Right lung (tissue), 10 donors: ENCODE measurements around the gene IER5. TPM values are rescaled to one million over a fixed set of nuclear protein-coding genes. Genes with fewer than 3 reads are reported as not detected.
"Not testable (repeated sequence)": the region's sequence is repeated elsewhere in the genome, so short reads cannot be mapped to it uniquely, and the experiment has no call there.

Source experiments
- DNase-seq, 2 donors: peaks; one replicate each; pipeline ENCODE4 v3.0.0-alpha.2; 2013
- long read RNA-seq, 8 donors: transcript quantifications; one replicate each; lab custom pipeline, GENCODE V29; 2026
- polyA plus RNA-seq, 5 donors: library from polyadenylated mRNA; unstranded; fragments of 120-200 nt; gene quantifications; one replicate each; pipeline versions ENCODE4 v1.2.1 to v1.2.3, GENCODE V29; 2013; ENCODE audit warnings: inconsistent platforms in 1 of 5, low replicate concordance in 1 of 5; ENCODE audit not compliant: insufficient read length in 5 of 5, insufficient read depth in 1 of 5

The IER5 gene
- polyA plus RNA-seq: 10 to 100 TPM in 1 of 5 donors, 1 to 10 TPM in 4; 5.8 to 13.2 (median 9.2) TPM
- long read RNA-seq, donor 1, full-length matches to known transcripts: 30 of 30 reads
- long read RNA-seq, donor 1, partial matches to known transcripts: 0 of 30 reads
- long read RNA-seq, donor 1, other reads (novel, unspliced or antisense): 0 of 30 reads
- long read RNA-seq, donor 2, full-length matches to known transcripts: 10 of 10 reads
- long read RNA-seq, donor 2, partial matches to known transcripts: 0 of 10 reads
- long read RNA-seq, donor 2, other reads (novel, unspliced or antisense): 0 of 10 reads
- long read RNA-seq, donor 3, full-length matches to known transcripts: 19 of 19 reads
- long read RNA-seq, donor 3, partial matches to known transcripts: 0 of 19 reads
- long read RNA-seq, donor 3, other reads (novel, unspliced or antisense): 0 of 19 reads
- long read RNA-seq, donor 4, full-length matches to known transcripts: 14 of 14 reads
- long read RNA-seq, donor 4, partial matches to known transcripts: 0 of 14 reads
- long read RNA-seq, donor 4, other reads (novel, unspliced or antisense): 0 of 14 reads
- long read RNA-seq, donor 5, full-length matches to known transcripts: 39 of 39 reads
- long read RNA-seq, donor 5, partial matches to known transcripts: 0 of 39 reads
- long read RNA-seq, donor 5, other reads (novel, unspliced or antisense): 0 of 39 reads
- long read RNA-seq, donor 6, full-length matches to known transcripts: 21 of 21 reads
- long read RNA-seq, donor 6, partial matches to known transcripts: 0 of 21 reads
- long read RNA-seq, donor 6, other reads (novel, unspliced or antisense): 0 of 21 reads
- long read RNA-seq, donor 7, full-length matches to known transcripts: 13 of 13 reads
- long read RNA-seq, donor 7, partial matches to known transcripts: 0 of 13 reads
- long read RNA-seq, donor 7, other reads (novel, unspliced or antisense): 0 of 13 reads
- long read RNA-seq, donor 8, full-length matches to known transcripts: 13 of 13 reads
- long read RNA-seq, donor 8, partial matches to known transcripts: 0 of 13 reads
- long read RNA-seq, donor 8, other reads (novel, unspliced or antisense): 0 of 13 reads

- DNase-seq: peak; percentile 95 to 97
These were observed at the start of gene IER5 for GRCh38 chr1:181088079-181089016. Gene IER5, plus strand, starts transcription at chr1:181088700. Its CDS starts 203 bp downstream, at chr1:181088903.

GRCh38 chr1:181040284-181040865 lies 48.1 kb upstream of the IER5 start:
- DNase-seq: no peak

GRCh38 chr1:181043025-181043888 lies 45.2 kb upstream of the IER5 start:
- no peak for DNase-seq

GRCh38 chr1:181044449-181044966 lies 44.0 kb upstream of the IER5 start:
- no peak for DNase-seq

- DNase-seq: not testable (repeated sequence)
These were observed 42.6 kb upstream of the IER5 start for GRCh38 chr1:181045946-181046345.

- DNase-seq: no peak
These were observed 39.1 kb upstream of the IER5 start for GRCh38 chr1:181049378-181049777.

- DNase-seq: no peak
These were observed 37.6 kb upstream of the IER5 start for GRCh38 chr1:181050922-181051321.

GRCh38 chr1:181056560-181056959 lies 31.9 kb upstream of the IER5 start:
- no peak for DNase-seq

- no peak for DNase-seq
These were observed 31.4 kb upstream of the IER5 start for GRCh38 chr1:181057079-181057478.

GRCh38 chr1:181059435-181059834 lies 29.1 kb upstream of the IER5 start:
- no peak for DNase-seq

GRCh38 chr1:181060066-181060465 lies 28.4 kb upstream of the IER5 start:
- DNase-seq: no peak

GRCh38 chr1:181060947-181061346 lies 27.6 kb upstream of the IER5 start:
- not testable (repeated sequence) for DNase-seq

GRCh38 chr1:181061487-181061886 lies 27.0 kb upstream of the IER5 start:
- DNase-seq: no peak

GRCh38 chr1:181061891-181062835 lies 26.3 kb upstream of the IER5 start:
- DNase-seq: no peak

- DNase-seq: no peak
These were observed 25.6 kb upstream of the IER5 start for GRCh38 chr1:181062836-181063428.

GRCh38 chr1:181064011-181064623 lies 24.4 kb upstream of the IER5 start:
- DNase-seq: no peak

GRCh38 chr1:181064702-181065101 lies 23.8 kb upstream of the IER5 start:
- DNase-seq: no peak
